ES-I3 (cell line): Measurements from ENCODE around the gene TMEM107.

ENCODE experiments used
- H3K36me3 ChIP-seq: 2 replicates; pipeline ENCODE4 v1.6.1; 2013; ENCODE audit warnings: mild to moderate bottlenecking, low read length, control low read depth, moderate library complexity; ENCODE audit not compliant: insufficient read depth
- H3K4me1 ChIP-seq: 2 replicates; pipeline ENCODE4 v1.6.1; 2013; ENCODE audit warnings: mild to moderate bottlenecking, control low read depth, low read length; ENCODE audit not compliant: insufficient read depth
- H3K9ac ChIP-seq: 2 replicates; pipeline ENCODE4 v1.6.1; 2013; ENCODE audit warnings: low read depth, mild to moderate bottlenecking, low read length, moderate library complexity
- H3K9me3 ChIP-seq: 2 replicates; pipeline ENCODE4 v1.6.1; 2013; ENCODE audit warnings: mild to moderate bottlenecking, low read length, moderate library complexity; ENCODE audit not compliant: control insufficient read depth, insufficient read depth

Gene TMEM107

DNA sequence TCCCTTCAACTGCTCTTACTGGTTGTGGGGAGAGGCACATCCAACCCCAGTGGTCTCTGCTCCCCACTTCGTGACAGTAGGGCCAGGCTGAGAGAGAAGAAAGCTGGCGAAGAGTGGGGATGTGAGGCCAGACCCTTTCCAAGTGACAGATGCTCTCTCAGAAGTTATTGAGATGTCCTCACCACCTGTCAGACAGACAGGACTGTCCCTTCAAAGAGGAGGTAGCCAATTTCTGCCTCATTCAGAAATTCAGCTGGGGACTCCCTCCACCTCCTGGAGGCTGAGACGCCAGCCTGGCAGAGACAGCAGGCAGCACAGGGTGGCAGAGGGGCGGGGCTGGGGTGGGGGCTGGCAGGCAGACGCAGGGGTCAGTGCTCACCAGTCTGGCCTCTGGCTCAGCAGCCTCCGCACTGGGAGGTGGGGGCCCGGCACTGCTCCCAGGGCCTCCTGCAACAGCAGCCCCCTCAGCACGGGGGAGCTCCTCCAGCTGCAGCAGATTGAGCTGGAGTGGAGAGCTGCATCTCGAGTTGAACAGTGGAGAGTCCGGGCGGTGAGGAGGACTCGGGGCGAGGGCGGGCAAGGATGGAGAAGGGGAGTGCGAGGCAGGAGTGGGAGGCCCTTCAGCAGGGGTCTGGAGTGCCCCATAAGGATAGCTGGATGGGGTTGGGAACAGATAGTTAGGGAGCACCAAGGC, 33.1 kb downstream of the TMEM107 start:
- no peaks in the 10 kb centered on the region for H3K9me3 ChIP-seq
- no peaks in the 10 kb centered on the region; the same call in none of the 2 replicates for H3K36me3 ChIP-seq
- no peak overlapping the region for H3K9ac ChIP-seq
- no peaks in the 10 kb centered on the region for H3K4me1 ChIP-seq

DNA sequence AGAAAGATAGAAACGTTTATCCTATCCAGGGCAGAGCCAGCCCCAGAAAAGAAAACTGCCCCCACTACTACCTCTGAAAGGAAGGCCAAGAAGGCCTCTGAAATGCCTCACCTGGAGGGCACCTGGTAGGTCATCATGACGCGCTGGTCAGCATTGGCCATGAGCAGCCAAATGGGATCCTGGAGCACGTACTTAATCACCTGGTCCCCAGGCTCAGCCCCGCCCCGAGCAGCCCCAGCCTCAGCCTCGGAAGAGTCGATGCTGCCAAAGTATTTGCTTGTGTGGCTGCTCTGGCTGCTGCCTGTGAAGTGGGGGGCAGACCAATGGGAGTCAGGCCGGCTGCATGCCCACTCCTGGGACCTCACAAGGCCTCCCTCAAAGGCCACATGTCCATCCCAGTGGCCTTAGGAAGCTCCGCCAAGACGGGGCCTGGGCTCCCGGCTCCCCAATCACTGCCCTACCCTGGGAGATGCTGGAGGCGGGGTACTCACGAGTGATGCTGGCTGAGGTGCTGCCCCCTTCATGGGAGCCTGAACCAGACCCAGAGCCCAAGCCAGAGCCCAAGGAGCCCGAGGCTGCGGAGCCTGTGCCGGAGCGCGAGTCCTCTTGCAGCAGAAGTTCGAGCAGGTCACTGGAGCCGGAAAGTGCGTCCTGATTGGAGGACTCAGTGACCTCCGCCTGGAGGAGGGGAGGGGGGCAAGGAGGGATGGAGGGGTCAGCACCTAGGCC, 33.9 kb downstream of the TMEM107 start:
- Histone ChIP-seq H3K4me1 (no peaks in the 10 kb centered on the region), H3K9ac (no peak overlapping the region), H3K36me3 (no peaks in the 10 kb centered on the region; the same call in none of the 2 replicates)

DNA sequence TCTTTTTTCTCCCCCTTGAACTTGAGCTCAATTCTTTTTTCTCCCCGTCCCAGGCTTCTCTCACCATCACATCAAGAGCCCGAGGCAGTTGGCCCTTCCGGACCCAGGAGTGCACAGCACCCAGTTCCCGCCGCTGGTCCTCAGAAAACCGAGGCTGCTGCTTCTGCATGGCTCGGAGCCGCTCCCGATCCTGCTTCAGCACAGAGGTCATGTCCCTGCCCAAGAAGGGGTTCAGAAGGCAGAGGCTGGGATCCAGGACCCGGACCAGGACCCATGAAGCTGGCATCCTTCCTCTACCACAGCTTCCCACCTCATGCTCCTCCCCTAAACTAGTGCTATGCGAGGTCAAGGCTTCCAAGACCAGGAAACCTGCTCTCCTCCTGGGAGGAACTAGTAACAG, 34.4 kb downstream of the TMEM107 start:
- Histone ChIP-seq H3K4me1 (no peaks in the 10 kb centered on the region), H3K9ac (no peak overlapping the region), H3K9me3 (no peaks in the 10 kb centered on the region), H3K36me3 (no peaks in the 10 kb centered on the region; the same call in none of the 2 replicates)

More for the DNA sequence above, 33.9 kb downstream of the TMEM107 start:
- H3K9me3 ChIP-seq = no peaks in the 10 kb centered on the region

DNA sequence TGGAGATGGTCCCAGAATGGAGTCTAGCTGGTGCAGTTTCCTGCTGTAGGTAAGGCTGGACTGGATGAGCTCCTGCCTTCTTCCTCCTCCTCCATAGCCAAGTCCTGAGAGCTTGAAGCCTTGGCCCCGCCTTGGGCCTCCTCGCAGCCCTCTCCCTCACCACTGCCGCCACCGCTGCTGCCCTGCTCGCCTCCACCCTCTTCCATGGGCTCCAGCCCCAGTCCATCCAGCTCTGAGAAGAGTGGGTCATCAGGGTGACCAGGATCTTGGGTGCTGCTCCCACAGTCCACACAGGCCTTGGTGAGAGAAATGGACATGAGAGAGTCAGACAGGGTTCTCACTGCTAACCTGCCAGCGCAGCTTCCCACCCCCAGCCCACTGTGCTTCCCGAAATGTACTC, 35.1 kb downstream of the TMEM107 start:
- H3K9ac ChIP-seq = no peak overlapping the region
- no peaks in the 10 kb centered on the region; the same call in none of the 2 replicates for H3K36me3 ChIP-seq

DNA sequence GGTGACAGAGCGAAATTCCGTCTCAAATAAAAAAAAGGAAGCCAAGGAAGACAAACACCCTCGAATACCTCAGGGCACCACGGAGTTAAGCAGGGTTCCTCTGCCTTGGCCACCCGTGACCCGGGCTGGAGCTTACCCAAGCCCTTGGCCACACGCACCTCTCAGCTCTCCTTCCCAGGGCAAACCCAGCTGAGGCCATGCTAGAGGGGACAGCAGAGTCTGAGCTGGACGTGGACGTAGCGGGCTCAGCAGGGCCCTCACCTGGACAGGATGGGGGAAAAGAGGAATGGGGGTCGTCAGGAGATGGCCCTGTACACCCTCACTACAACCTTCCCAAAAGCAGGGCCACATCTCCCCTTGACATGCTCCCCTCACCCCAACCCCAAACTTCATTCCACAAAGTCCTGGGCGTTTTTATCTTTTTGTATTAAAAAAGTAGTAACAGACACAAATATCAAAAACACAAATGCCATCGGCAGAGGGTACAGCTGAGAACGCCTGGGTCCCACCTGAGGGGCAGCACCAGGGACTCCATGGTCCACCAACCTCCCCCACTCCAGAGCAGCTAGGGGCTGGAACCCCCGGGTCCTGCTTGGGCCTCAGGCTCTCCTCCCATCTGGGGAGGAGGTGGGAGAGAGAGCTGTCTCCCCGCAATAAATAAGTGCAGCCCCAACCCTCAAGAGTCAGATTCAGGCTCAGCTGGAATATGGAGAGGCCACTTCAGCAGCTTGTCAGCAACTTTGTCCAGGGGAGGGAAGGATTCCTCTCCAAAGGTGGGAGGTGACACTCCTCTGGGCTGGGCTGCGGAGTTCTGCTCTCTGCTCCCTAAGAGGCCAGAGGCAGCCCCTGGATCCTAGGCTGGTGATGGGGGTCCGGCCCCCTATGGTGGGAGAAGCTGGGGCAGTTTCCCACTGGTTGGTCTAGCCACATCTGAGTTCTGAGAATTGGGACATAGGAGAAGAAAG, 35.8 kb downstream of the TMEM107 start:
- H3K9ac ChIP-seq = no peak overlapping the region
- H3K4me1 ChIP-seq = no peaks in the 10 kb centered on the region
- no peaks in the 10 kb centered on the region for H3K9me3 ChIP-seq
- no peaks in the 10 kb centered on the region; the same call in 1 of the 2 replicates for H3K36me3 ChIP-seq

More for the DNA sequence above, 35.1 kb downstream of the TMEM107 start:
- Histone ChIP-seq H3K4me1 (no peaks in the 10 kb centered on the region), H3K9me3 (no peaks in the 10 kb centered on the region)

DNA sequence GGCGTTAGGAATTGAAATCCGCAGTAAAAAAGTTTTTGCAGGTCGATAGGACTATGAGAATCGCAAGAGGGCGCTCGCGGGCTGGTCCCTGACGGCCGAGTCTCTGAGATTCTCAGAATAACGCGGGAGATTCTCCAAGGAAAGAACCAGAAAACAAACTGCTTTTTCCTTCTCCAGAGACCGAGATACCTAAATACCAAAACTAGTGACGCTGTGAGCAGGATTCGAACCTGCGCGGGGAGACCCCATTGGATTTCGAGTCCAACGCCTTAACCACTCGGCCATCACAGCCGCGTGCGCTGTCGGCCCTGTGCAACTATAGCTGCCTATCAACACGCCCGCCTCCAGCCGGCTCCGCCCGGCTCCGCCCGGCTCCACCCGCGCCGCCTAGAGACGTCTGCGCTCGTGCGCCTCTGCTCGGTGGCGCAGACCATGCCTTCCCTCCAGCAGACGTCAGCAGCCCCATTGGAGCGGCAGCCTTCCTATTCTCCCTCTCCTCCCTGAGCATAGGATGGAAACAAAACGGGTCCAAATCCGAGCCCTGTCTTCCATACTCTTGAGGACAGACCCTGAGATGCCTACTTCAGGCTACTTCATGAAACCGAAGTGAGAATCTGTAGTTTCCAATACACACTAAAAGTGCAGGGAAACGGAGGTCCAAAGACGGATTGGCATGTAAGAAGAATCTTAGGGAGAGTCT, 37.4 kb downstream of the TMEM107 start:
- no peaks in the 10 kb centered on the region for H3K9me3 ChIP-seq
- H3K4me1 ChIP-seq = peaks cover 2% of the 10 kb centered on the region; the same call in 1 of the 2 replicates

DNA sequence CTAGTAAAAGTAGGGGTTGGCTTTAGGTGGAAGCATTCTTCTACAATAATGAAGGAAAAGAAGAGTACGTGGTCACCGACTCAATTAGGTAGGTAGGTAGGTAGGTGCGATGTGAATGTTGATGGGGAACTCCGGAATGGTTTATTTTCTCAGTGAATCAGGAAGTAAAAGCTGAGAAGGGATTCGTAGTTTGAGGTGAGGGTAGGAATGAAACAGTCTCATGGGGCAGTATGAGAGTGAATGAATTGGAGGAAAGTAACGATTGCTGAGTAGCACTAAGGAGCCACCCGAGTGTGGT, 37.9 kb downstream of the TMEM107 start:
- H3K9me3 ChIP-seq = no peaks in the 10 kb centered on the region
- peaks cover 4% of the 10 kb centered on the region; the same call in 1 of the 2 replicates for H3K4me1 ChIP-seq
- peak overlapping the region; percentile 75 for H3K9ac ChIP-seq
- H3K36me3 ChIP-seq = no peaks in the 10 kb centered on the region

More for the DNA sequence above, 37.4 kb downstream of the TMEM107 start:
- peak overlapping the region; percentile 75 for H3K9ac ChIP-seq
- no peaks in the 10 kb centered on the region for H3K36me3 ChIP-seq

DNA sequence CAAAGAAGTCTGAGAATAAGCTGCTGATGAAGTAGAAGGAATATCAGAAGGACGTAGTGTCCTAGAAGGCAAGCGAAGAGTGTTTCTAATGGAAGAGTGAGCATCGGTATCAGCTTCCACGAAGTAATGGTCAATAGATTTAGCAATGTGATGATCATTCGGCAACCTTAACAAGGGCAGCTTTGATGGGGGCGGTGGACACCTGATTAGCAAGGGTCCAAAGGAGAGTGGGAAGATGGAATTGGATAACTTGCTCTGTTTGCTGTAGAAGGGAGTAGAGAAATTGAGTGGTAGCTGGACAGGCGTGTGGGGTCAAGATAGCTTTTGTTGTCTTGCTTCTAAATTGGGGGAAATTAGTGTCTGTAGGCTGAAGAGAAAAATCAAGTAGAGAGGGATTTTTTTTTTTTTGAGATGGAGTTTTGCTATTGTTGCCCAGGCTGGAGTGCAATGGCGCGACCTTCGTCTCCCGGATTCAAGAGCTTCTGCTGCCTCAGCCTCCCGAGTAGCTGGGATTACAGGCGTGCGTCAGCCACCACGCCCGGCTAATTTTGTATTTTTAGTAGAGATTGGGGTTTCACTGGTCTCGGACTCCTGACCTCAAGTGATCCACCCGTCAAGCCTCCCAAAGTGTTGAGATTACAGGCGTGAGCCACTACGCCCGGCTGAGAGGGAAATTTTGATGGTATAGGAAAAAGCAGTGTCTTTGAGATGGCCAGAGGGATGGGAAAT, 38.4 kb downstream of the TMEM107 start:
- Histone ChIP-seq H3K9me3 (no peaks in the 10 kb centered on the region), H3K4me1 (peaks cover 4% of the 10 kb centered on the region; the same call in 1 of the 2 replicates), H3K9ac (peak overlapping the region; percentile 75), H3K36me3 (no peaks in the 10 kb centered on the region)

DNA sequence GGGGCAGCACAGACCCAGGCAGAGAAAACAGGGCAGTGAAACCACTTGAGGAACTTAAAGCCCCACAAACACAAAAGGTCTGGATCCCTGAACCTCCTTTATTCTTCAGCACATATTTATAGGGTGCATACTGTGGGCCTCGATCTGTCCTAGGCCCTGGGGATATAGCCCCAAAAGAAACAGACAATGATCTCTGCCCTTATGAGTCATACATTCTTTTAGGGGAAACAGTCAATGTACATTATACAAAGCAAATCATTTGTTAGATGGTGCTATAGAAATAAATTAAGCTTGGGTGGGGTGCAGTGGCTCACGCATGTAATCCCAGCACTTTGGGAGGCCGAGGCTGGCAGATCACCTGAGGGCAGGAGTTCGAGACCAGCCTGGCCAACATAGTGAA, 42.2 kb downstream of the TMEM107 start:
- Histone ChIP-seq H3K9ac (peak overlapping the region; percentile 1; the same call in 1 of the 2 replicates), H3K36me3 (no peaks in the 10 kb centered on the region), H3K4me1 (peaks cover 4% of the 10 kb centered on the region; the same call in 1 of the 2 replicates), H3K9me3 (no peaks in the 10 kb centered on the region)

DNA sequence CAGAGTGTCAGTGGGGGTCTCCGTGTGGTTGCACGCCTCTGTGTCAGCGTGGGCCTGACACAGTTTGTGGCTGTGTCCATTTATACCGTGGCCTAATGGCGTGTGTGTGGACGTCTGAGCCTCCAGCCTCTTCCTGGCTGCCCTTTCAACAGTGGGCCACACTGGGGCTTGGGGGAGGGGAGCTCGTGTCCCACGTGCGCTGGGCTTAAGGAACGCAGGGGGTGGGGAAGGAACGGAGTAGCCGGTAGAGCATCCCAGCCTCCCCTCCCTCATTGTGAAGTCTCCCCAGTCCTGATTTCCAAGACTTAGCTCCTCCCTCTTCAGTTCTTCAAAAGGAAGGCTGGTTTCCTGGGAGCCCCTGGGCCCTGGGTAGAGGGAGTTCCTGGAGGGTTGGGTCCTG, 42.8 kb downstream of the TMEM107 start:
- Histone ChIP-seq H3K4me1 (peaks cover 4% of the 10 kb centered on the region; the same call in 1 of the 2 replicates), H3K36me3 (no peaks in the 10 kb centered on the region), H3K9ac (peak overlapping the region; percentile 1; the same call in 1 of the 2 replicates), H3K9me3 (no peaks in the 10 kb centered on the region)

DNA sequence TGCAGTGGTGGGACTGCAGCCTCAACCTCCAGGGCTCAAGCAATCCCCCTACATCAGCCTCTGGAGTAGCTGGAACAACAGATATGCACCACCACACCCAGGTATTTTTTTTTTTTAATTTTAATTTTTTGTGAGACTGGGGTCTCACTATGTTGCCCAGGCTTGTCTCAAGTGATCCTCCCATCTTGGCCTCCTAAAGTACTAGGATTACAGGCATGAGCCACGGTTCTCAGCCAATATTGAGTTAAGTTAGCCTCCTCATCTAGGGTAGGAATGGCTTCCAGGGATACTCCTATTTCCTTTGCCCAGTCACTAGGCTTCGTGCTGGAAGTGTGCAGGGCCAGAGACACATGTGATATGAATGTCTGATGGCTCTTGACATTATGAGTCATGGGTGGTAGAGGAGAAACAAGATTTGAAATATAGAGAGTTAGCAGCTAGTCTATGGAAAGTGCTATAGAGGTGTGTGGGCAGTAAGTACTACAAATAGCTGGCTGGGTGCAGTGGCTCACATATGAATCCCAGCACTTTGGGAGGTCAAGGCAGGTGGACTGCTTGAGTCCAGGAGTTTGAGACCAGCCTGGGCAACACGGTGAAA, 44.2 kb downstream of the TMEM107 start:
- no peak overlapping the region for H3K9ac ChIP-seq
- H3K9me3 ChIP-seq = no peaks in the 10 kb centered on the region
- no peaks in the 10 kb centered on the region for H3K36me3 ChIP-seq
- peaks cover 4% of the 10 kb centered on the region; the same call in 1 of the 2 replicates for H3K4me1 ChIP-seq

DNA sequence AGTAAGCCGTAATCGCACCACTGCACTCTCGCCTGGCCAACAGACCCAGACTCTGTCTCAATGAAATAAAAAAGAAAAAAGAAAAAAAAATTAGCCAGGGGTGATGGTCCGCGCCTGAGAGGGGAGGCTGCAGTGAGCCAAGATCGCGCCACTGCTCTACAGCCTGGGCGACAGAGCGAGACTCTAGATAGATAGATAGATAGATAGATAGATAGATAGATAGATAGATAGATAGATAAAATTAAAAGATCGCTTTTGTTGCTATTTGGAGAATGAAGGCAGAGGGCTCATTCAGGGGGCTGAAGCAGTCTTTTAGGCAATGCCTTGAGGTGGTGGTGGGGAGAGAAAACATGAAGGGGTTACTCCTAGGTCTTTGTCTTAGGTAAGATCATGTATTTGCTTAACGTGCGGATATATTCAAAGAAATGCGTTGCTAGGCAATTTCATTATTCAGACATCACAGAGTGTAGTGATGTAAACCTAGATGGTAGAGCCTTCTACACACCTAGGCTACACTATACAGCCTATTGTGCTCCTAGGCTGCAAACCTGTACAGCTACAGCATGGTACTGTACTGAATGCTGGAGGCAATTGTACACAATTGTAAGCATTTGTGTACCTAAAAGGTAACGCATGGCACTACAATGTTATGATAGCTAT, 47.9 kb downstream of the TMEM107 start:
- no peak overlapping the region; the same call in 1 of the 2 replicates for H3K9ac ChIP-seq
- no peaks in the 10 kb centered on the region; the same call in 1 of the 2 replicates for H3K4me1 ChIP-seq
- H3K36me3 ChIP-seq = no peaks in the 10 kb centered on the region
- H3K9me3 ChIP-seq = no peaks in the 10 kb centered on the region
